LNCaP clone FGC (cell line): ENCODE results near the gene NUCB1.
"Not testable (repeated sequence)": the region's sequence is repeated elsewhere in the genome, so short reads cannot be mapped to it uniquely, and the experiment has no call there.

Source experiments
- DNase-seq: peaks from one replicate; pipeline ENCODE4 v3.0.0-alpha.2; 2011; ENCODE audit warnings: low read depth
- H3K4me3 ChIP-seq: 2 replicates; pipeline ENCODE4 v1.5.1; 2011; ENCODE audit warnings: mild to moderate bottlenecking, low read depth, low read length, control low read depth
- TF ChIP-seq, protein P1 (sequence below): IDR thresholded peaks from 2 replicates; pipeline ENCODE4 v1.5.1; 2012; ENCODE audit warnings: mild to moderate bottlenecking; ENCODE audit not compliant: control insufficient read depth, insufficient read depth; ENCODE audit errors: extremely low read depth

NUCB1 gene

DNA sequence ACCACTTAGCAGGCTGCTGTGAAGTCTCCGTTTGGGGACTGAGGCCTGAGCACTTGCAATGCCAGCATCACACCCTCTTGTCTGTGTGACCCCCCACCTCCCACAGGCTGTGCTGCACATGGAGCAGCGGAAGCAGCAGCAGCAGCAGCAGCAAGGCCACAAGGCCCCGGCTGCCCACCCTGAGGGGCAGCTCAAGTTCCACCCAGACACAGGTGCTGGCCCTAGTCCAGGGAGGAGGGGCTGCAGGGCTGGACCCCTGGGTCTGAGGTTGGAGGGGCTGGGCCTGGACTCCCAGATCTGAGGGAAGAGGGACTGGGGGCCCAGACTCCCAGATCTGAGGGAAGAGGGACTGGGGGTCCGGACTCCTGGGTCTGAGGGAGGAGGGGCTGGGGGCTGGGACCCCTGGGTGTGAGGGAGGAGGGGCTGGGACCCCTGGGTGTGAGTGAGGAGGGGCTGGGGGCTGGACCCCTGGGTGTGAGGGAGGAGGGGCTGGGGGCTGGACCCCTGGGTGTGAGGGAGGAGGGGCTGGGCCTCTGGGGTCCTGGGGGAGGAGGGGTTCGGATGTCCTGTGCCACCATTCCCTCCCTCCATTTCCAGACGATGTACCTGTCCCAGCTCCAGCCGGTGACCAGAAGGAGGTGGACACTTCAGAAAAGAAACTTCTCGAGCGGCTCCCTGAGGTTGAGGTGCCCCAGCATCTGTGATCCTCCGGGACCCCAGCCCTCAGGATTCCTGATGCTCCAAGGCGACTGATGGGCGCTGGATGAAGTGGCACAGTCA, 21.8 kb downstream of the NUCB1 start:
- TF ChIP-seq, protein P1, sequence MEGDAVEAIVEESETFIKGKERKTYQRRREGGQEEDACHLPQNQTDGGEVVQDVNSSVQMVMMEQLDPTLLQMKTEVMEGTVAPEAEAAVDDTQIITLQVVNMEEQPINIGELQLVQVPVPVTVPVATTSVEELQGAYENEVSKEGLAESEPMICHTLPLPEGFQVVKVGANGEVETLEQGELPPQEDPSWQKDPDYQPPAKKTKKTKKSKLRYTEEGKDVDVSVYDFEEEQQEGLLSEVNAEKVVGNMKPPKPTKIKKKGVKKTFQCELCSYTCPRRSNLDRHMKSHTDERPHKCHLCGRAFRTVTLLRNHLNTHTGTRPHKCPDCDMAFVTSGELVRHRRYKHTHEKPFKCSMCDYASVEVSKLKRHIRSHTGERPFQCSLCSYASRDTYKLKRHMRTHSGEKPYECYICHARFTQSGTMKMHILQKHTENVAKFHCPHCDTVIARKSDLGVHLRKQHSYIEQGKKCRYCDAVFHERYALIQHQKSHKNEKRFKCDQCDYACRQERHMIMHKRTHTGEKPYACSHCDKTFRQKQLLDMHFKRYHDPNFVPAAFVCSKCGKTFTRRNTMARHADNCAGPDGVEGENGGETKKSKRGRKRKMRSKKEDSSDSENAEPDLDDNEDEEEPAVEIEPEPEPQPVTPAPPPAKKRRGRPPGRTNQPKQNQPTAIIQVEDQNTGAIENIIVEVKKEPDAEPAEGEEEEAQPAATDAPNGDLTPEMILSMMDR = no peak
- no peak overlapping the region for H3K4me3 ChIP-seq
- DNase-seq = no peak

DNA sequence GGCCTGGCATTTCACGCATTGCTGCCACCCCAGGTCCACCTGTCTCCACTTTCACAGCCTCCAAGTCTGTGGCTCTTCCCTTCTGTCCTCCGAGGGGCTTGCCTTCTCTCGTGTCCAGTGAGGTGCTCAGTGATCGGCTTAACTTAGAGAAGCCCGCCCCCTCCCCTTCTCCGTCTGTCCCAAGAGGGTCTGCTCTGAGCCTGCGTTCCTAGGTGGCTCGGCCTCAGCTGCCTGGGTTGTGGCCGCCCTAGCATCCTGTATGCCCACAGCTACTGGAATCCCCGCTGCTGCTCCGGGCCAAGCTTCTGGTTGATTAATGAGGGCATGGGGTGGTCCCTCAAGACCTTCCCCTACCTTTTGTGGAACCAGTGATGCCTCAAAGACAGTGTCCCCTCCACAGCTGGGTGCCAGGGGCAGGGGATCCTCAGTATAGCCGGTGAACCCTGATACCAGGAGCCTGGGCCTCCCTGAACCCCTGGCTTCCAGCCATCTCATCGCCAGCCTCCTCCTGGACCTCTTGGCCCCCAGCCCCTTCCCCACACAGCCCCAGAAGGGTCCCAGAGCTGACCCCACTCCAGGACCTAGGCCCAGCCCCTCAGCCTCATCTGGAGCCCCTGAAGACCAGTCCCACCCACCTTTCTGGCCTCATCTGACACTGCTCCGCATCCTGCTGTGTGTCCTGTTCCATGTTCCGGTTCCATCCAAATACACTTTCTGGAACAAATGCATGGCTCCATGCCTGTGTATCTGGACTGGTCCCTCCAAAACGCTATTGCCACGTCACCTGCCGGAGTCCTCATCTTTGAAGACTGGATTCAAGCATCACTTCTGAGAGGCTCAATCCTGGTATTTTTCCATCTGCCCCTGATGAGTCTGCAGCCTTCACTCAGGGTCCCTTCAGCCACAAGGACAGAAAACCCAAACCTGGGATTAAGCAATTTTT, 22.7 kb downstream of the NUCB1 start:
- TF ChIP-seq, protein P1 = no peak
- H3K4me3 ChIP-seq = no peak overlapping the region
- DNase-seq = no peak

- TF ChIP-seq, protein P1 = no peak
- no peak for DNase-seq
- H3K4me3 ChIP-seq = no peak overlapping the region
Observed at GRCh38 chr19:48925240-48925843, 25.2 kb downstream of the NUCB1 start.

DNA sequence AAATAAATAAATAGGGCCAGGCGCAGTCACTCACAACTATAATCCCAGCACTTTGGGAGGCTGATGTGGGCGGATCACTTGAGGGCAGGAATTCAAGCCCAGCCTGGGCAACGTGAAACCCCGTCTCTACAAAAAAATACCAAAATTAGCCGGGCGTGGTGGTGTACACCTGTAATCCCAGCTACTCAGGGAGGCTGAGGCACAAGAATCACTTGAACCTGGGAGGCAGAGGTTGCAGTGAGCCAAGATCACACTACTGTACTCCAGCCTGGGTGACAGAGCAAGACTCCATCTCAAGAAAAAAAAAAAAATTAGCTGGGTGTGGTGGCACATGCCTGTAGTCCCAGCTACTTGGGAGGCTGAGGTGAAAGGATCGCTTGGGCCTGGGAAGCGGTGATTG, 25.8 kb downstream of the NUCB1 start:
- DNase-seq, H3K4me3 ChIP-seq: not testable (repeated sequence)

DNA sequence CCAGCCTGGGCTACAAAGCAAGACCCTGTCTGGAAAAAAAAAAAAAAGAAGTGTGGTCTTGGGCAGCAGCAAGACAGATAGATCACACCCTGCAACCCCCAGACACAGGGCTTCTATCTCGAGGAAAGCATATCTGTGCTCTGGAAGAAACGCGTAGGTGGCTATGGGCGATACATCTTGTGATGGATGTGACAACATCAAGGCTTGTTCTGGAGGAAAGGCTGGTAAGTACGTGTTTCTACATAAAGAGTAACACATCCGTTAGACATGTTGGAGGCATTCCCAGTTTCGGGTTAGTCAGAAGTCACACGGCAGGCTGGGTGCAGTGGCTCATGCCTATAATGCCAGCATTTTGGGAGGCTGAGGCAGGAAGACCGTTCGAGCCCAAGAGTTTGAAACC, 26.8 kb downstream of the NUCB1 start:
- DNase-seq = peak; percentile 30

DNA sequence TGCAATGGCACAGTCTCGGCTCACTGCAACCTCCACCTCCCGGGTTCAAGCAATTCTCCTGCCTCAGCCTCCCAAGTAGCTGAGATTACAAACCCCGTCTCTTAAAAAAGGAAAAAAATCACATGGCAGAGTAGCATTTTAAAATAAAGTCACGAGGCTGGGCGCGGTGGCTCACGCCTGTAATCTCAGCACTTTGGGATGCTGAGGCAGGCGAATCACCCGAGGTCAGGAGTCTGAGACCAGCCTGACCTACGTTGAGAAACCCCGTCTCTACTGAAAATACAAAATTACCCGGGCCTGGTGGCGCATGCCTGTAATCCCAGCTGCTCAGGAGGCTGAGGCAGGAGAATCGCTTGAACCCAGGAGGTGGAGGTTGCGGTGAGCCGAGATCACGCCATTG, 27.6 kb downstream of the NUCB1 start:
- not testable (repeated sequence) for DNase-seq, H3K4me3 ChIP-seq

More for the DNA sequence above, 26.8 kb downstream of the NUCB1 start:
- no peak overlapping the region for H3K4me3 ChIP-seq
- TF ChIP-seq, protein P1 = no peak

DNA sequence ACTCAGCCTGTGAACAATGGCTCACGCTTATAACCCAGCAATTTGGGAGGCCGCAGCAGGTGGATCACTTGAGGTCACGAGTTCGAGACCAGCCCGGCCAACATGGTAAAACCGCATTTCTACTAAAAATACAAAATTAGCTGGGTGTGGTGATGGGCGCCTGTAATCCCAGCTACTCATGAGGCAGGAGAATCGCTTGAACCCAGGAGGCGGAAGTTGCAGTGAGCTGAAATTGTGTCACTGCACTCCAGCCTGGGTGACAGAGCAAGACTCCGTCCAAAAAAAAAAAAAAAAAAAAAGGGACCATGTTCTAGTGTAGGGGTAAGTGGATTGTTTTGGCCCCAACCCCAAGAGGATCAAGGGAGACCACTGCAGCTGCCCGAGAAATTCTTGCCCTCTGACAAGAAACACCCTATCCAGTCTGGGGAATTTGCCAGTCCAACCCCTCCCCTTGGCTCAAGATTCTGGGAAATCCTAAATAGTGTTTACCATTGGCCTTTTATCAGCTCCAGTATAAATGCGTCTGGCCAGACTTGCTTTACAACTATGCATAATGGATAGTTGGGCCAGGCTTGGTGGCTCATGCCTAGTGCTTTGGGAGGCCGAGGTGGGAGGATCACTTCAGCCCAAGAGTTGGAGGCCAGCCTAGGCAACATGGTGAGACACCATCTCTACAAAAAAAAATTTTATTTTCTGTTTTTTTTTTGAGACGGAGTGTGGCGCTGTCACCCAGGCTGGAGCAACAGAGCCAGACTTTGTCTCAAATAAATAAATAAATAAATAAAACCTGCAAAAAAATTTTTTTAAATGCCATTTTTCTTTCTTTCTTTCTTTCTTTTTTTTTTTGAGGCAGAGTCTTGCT, 28.3 kb downstream of the NUCB1 start:
- TF ChIP-seq, protein P1 = no peak
- DNase-seq = peak; percentile 80
- H3K4me3 ChIP-seq = no peak overlapping the region
